NCI-H524 treated with DMSO at 0.1 percent for 48 hours (cell line): ENCODE measurements around the gene MRPS10.
"Not testable (repeated sequence)": the region's sequence is repeated elsewhere in the genome, so short reads cannot be mapped to it uniquely, and the experiment has no call there.

ENCODE experiments used
- DNase-seq: peaks from one replicate; lab custom pipeline; 2025; lab: John Stamatoyannopoulos, UW

MRPS10 gene

DNA sequence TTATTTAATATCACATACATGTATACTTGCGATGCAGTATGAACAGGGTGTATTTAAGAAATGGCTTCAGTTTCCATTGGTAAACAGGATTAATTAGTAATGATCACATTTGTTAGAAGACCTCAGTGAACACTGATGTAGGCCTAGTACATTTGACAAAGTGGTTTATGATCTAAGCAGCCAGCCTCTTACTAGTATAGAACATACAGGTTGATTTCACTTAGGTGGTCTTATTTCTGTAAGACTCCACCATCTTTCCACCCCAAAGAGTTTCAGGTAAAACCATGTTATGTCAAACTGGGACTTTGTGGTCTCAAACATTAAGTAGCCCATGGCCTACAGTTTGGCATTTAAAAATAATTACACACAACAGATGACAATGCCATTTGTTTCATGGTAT, 20.2 kb upstream of the MRPS10 start:
- no peak for DNase-seq

DNA sequence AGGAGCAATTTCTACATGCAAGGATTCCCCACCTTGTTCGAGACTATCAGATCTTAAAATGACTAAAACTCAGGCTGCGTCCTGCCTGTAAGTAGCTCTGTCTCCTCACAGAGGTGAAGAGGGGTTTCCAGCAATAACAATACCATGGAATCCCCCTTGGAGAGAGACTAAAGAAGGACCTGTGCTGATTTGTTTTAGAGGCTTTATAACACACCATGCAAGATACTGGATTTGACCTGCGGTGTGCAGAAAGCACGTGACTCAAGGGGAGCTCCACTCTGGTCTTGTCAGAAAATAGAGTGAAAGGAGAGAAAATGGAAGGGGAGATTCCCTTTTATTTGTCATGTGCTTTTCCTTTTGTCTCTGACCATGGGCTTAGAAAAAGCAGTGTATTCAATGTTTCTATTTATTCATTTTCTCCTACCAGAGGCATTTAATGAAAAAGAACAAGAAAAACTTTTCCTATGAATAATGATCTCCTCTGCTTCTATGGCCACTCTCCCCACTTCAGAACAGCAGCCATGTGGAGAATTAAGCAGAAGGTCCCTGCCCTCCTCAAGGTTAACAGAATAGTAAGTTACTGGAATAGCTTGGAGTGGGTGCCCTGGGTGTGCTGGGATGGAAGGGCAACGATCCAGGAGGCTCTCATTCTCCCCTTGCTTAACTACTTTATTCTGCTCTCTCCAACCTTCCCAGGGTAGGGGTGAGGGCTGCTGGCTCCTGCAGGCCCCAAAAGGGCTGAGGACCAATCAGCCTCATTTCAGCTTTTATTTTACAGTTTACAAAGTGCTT, 19.2 kb upstream of the MRPS10 start:
- DNase-seq = no peak

GRCh38 chr6:42236030-42236429, 18.4 kb upstream of the MRPS10 start:
- DNase-seq = no peak

GRCh38 chr6:42232035-42232434, 14.4 kb upstream of the MRPS10 start:
- no peak for DNase-seq

DNA sequence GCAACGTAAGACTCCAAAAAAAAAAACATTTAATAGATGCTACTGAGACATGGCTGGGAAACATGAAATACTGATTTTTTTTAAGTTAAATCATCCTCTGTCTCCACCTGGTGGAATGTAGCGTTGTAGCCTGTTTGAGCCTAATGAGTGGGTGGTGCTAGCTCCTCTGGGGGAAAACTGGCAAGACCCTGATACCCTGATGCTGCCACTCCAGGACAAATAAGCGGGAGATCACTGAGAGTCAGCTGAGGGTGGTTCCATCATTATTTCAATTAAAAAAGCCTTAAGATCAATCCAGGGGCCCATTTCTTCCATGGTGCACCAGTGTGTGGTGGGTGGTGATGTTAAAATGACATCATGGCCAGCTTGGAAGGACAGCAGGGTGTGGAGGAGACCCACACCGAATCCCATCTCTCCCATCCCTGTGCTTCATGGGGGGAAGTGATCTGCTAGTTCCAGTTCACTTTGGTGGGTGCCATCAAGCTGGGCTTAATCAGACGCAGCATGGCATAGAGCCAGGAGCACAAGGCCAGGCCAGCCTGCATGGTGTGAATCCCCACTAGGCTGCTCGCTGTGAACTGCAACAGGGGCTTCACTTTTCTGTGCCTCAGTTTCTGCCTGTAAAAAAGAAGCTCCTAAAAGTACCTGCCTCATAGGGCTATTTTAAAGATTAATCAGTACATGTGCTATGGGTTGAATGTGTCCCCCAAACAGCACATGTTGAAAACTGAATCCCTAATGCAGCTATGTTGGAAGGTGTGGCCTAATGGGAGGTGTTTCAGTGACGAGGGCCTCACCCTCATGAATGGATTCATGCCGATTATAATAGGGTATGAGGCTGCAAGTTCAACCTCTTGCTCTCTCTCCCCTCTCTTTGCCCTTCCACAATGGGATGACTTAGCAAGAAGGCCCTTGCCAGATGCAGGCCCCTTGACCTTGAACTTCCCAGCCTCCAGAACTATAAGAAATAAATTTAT, 13.0 kb upstream of the MRPS10 start:
- DNase-seq = no peak

GRCh38 chr6:42229506-42230119, 12.0 kb upstream of the MRPS10 start:
- no peak for DNase-seq

- DNase-seq = no peak
These were observed 10.6 kb upstream of the MRPS10 start for GRCh38 chr6:42228305-42228704.

DNA sequence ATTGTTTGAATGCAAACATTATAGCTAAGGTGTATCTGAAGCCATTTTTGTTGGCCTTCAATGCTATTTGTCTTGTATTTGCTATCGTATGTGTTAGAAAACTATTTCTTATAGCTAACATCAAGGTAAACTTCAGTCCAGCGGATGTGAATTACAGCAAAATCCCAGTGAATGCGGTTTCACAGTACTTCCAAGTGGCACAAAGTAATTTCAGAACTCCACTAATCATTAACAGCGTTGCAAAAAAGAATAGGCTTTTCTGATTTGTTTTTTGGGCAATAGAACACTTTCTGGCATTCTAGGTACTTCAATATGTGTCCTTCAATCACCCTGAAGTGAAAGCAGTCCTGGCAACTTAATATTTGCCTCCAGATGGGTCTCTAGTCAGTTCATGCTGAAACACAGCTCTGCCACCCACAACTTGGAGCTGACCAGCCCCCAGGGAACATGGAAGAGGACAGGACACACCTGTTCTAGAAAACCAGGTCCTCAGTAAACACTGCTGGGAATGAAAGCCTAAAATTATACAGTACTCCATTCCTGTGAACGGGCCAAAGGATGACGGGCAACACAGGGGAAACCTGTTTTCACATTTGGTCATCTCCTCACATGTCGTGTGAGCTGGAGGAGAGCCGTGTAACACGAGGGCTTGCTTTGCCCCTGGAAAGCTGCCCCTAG, 9.7 kb upstream of the MRPS10 start:
- DNase-seq = no peak

GRCh38 chr6:42226645-42227143, 9.0 kb upstream of the MRPS10 start:
- no peak for DNase-seq

DNA sequence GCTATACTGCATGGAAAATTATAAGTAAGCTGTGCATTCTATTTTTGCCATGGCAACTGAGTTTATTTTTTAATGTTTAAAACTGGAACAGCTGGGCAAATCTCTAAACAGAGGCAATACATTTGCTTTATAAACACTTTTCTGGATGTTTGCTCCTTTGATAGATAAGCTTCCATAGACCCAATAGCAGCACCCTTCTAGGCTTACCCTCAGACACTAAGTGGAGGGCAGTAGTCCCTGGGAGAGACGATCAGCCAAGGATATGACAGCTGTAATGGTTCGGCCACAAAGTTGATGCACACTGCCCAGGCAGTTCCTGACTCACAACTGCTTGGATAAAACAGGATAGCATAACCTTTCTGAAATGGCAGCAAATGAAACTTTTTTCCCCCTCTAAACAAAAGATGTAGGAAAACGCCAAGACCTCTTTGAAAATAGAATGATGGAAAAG, 8.5 kb upstream of the MRPS10 start:
- DNase-seq = no peak

DNA sequence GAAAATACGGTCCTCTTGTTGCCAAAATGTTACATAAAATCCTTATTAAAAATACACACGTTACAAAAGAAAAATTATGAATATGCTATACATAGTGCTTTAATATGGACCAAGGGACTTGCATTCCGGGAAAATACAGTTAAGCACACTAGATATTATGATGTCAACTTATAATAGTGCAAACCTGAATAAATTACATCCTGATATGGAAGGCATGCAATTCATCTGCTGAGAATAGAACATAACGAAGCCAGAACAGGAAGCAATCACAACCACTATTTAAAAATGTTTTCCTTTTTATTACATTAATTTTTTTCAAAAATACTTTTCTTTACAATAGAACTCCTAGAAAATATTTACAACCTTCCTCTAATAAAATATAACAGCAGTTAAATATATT, 7.8 kb upstream of the MRPS10 start:
- no peak for DNase-seq

- DNase-seq = no peak
These were observed 7.3 kb upstream of the MRPS10 start for GRCh38 chr6:42225029-42225339.

DNA sequence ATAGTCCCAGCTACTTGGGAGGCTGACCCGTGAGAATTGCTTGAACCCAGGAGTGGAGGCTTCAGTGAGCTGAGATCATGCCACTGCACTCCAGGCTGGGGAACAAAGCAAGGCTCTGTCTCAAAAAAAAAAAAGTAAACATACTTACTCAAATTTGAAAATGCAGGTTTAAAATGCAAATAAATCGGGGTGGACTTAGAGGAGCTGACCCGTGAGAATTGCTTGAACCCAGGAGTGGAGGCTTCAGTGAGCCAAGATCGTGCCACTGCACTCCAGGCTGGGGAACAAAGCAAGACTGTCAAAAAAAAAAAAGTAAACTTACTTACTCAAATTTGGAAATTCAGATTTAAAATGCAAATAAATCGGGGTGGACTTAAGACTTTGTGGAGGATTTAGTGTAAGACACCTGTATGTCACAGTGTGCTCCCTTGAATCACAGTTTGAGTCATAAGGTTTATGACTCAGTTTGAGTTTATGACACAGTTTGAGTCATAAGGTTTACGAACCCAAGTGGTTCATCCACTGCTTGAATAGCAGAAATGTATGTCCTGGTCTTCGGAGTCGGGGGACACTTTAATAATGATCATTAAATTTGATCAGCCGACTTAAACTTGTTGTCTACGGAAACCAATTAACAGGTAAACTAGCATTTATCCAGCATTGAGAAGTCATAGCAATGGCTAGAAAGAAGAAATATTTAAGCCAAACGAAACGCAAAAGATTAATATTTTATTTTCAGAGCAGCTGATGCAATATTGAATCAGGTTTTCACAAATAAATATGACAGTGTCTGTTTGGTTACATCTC, 6.8 kb upstream of the MRPS10 start:
- DNase-seq = no peak

GRCh38 chr6:42222448-42222847, 4.8 kb upstream of the MRPS10 start:
- DNase-seq = no peak

DNA sequence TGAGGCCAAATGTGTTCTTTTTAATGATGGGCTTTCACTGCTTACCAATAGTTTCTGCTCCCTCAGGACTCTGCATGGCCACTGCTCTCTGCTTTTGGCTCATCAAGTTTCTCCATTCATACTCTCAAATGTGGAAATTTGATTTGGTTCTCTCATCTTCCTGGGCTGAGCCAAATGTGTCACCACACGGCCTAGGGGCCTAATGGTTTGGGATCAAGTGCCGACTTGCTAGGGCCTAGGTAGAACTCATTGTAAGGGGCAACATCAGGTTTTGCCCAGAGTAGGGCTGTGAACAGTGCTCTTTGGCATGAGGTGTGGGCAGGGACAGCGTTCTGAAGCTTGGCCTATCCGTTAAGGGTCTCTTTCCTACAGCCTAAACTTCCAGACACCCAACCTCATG, 3.9 kb upstream of the MRPS10 start:
- no peak for DNase-seq

GRCh38 chr6:42220807-42221206, 3.1 kb upstream of the MRPS10 start:
- DNase-seq = no peak

DNA sequence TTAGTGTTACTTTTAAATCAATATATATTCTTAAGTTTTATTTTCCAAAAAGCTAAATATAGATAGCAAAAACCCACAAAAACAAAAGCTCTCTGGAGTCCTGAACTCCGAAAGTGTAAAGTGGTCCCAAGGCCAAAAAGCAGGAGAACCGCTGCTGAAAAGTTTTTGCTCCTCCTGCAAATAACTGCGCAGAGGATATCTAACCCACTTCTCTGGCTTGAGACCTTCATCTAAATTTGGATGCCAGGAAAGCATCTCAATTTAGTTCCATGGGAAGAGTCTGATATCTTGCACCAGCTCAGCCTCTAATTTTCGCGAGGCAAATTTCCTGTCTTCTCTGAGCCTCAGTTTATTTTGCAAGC, 523 bp downstream of the MRPS10 start:
- no peak for DNase-seq

DNA sequence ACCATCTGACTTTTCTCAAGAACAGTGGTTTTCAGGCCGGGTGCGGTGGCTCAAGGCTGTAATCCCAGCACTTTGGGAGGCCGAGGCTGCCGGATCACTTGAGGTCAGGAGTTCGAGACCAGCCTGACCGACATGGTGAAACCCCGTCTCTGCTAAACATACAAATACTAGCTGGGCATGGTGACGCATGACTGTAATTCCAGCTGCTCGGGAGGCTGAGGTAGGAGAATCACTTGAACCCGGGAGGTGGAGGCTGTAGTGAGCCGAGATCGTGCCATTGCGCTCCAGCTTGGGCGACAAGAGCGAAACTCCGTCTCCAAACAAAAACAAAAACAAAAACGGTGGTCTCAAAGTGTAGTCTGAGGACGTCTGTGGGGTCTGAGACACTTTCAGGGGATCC, 1.2 kb downstream of the MRPS10 start:
- DNase-seq = not testable (repeated sequence)

- no peak for DNase-seq
These were observed 5.2 kb downstream of the MRPS10 start for GRCh38 chr6:42212442-42212841.

DNA sequence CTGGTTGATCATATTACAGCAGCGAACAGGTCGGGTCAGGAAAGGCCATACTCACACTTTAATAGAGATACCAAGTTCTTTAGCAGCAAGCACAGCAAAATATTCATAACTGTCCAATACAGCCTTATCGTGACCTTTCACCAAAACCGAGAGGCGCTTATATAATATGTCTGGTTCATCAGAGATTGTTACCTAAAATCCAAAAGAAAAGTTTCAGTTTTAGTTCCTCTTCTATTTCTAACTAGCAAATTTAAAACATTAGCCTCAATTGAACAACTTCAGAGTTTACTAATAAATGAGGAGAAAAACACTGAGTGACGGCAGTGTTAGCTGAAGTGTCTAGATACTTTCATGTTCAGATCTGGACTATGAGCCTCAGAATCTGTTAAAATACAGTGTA, 5.9 kb downstream of the MRPS10 start:
- no peak for DNase-seq

DNA sequence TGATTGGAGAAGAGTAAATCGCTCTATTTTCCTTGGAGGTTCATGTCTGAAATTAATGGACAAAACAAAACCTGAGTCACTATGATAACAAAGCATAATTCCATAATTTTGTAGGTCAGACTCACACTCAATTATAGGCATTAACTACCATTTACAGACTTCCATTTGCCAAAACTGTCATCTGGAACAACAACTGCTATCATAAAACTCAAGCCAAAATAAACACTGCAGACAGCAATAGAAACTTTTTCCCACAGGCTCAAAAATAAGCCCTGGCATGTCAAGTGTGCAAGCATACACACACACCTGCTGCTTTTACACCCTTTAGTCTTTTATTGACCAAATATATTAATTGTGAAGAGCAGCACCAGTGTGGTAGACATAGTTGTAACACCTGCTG, 7.1 kb downstream of the MRPS10 start:
- no peak for DNase-seq
